Peyer's patch (tissue), 4 donors: ENCODE results near the gene NCK2.

Experiments
- POLR2A ChIP-seq, 2 donors: fragments of 450-650 bp; IDR thresholded peaks; one replicate each; pipeline ENCODE4 v1.5.1; 2017; ENCODE audit warnings: antibody characterized with exemption in 2 of 2, mild to moderate bottlenecking in 2 of 2, moderate library complexity in 2 of 2
- TF ChIP-seq, protein P1 (sequence below), 6 experiments: fragments of 450-650 bp in 4 of 6; fragments of 200-600 bp in 2 of 6; sonication (generic) in 1 of 6; IDR thresholded peaks; one replicate each; pipeline ENCODE4 v1.5.1; 2017 to 2019; ENCODE audit warnings: antibody characterized with exemption in 6 of 6, mild to moderate bottlenecking in 3 of 6, moderate library complexity in 1 of 6

DNA sequence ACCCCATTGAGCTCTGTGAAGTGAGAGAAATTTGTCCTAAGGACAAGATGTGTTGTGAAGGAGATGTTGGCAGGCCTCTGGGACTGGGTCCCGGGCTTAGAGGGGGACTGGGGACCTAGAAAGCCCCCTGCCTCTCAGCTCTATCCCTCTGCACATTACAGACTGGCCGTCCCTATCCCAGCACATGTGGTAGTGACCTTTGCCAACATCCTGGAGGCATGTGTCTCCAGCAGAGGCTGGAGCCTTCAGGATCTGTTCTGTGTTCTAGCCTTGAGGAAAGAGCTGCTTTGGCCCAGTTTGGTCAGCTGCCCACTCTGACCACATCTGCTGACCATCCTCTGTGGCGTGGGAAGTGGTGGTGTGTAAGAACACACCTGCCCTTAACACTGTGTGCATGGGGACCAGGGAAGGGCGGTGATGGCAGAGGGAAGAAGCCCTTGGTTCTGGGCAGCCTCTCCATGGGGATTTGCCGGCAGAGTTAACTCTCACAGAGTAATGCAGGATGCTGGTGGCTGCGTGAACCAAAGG lies 33.4 kb downstream of the NCK2 start:
- TF ChIP-seq POLR2A (IDR thresholded peaks at IDR 0.05): no peak
- TF ChIP-seq, protein P1, sequence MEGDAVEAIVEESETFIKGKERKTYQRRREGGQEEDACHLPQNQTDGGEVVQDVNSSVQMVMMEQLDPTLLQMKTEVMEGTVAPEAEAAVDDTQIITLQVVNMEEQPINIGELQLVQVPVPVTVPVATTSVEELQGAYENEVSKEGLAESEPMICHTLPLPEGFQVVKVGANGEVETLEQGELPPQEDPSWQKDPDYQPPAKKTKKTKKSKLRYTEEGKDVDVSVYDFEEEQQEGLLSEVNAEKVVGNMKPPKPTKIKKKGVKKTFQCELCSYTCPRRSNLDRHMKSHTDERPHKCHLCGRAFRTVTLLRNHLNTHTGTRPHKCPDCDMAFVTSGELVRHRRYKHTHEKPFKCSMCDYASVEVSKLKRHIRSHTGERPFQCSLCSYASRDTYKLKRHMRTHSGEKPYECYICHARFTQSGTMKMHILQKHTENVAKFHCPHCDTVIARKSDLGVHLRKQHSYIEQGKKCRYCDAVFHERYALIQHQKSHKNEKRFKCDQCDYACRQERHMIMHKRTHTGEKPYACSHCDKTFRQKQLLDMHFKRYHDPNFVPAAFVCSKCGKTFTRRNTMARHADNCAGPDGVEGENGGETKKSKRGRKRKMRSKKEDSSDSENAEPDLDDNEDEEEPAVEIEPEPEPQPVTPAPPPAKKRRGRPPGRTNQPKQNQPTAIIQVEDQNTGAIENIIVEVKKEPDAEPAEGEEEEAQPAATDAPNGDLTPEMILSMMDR (IDR thresholded peaks at IDR 0.05): no peak
